NCI-H2196 (cell line): ENCODE measurements around the gene ST6GALNAC3.
"Not testable (repeated sequence)": the region's sequence is repeated elsewhere in the genome, so short reads cannot be mapped to it uniquely, and the experiment has no call there.

Experiments used
- DNase-seq: peaks from one replicate; lab custom pipeline; 2025; ENCODE audit not compliant: unreplicated experiment; lab: John Stamatoyannopoulos, UW

The ST6GALNAC3 gene

GRCh38 chr1:76238094-76238628, 163.6 kb downstream of the ST6GALNAC3 start:
- no peak for DNase-seq

- no peak for DNase-seq
Measured at GRCh38 chr1:76239470-76239918, 164.9 kb downstream of the ST6GALNAC3 start.

GRCh38 chr1:76240316-76240715, 165.8 kb downstream of the ST6GALNAC3 start:
- DNase-seq: no peak

GRCh38 chr1:76242587-76242986, 168.0 kb downstream of the ST6GALNAC3 start:
- not testable (repeated sequence) for DNase-seq

GRCh38 chr1:76247261-76247852, 172.8 kb downstream of the ST6GALNAC3 start:
- DNase-seq: no peak

- no peak for DNase-seq
Measured at GRCh38 chr1:76250271-76250670, 175.7 kb downstream of the ST6GALNAC3 start.

- DNase-seq: no peak
Measured at GRCh38 chr1:76252431-76252830, 177.9 kb downstream of the ST6GALNAC3 start.

- no peak for DNase-seq
Measured at GRCh38 chr1:76254104-76255030, 179.8 kb downstream of the ST6GALNAC3 start.

- no peak for DNase-seq
Measured at GRCh38 chr1:76256289-76257223, 182.0 kb downstream of the ST6GALNAC3 start.

GRCh38 chr1:76257823-76258222, 183.3 kb downstream of the ST6GALNAC3 start:
- DNase-seq: no peak

GRCh38 chr1:76259270-76259669, 184.7 kb downstream of the ST6GALNAC3 start:
- no peak for DNase-seq

GRCh38 chr1:76260279-76260678, 185.7 kb downstream of the ST6GALNAC3 start:
- no peak for DNase-seq

GRCh38 chr1:76262601-76263000, 188.1 kb downstream of the ST6GALNAC3 start:
- no peak for DNase-seq

- no peak for DNase-seq
Measured at GRCh38 chr1:76264642-76265041, 190.1 kb downstream of the ST6GALNAC3 start.

- DNase-seq: no peak
Measured at GRCh38 chr1:76266762-76267161, 192.2 kb downstream of the ST6GALNAC3 start.

- DNase-seq: no peak
Measured at GRCh38 chr1:76267631-76268030, 193.1 kb downstream of the ST6GALNAC3 start.

- no peak for DNase-seq
Measured at GRCh38 chr1:76268341-76268740, 193.8 kb downstream of the ST6GALNAC3 start.

- DNase-seq: no peak
Measured at GRCh38 chr1:76269155-76269554, 194.6 kb downstream of the ST6GALNAC3 start.

- no peak for DNase-seq
Measured at GRCh38 chr1:76274302-76274701, 199.8 kb downstream of the ST6GALNAC3 start.

GRCh38 chr1:76274718-76275117, 200.2 kb downstream of the ST6GALNAC3 start:
- DNase-seq: no peak

GRCh38 chr1:76278711-76279100, 204.2 kb downstream of the ST6GALNAC3 start:
- no peak for DNase-seq
